MM.1S (cell line): ENCODE measurements around the gene SETD2.

Experiments
- DNase-seq: peaks from one replicate; pipeline ENCODE4 v3.0.0-alpha.2; 2015
- H2AFZ ChIP-seq: fragments of 300-600 bp; sonication (generic); 2 replicates; pipeline ENCODE4 v1.6.0; 2016; ENCODE audit warnings: antibody characterized with exemption, low read length
- H3F3A ChIP-seq: fragments of 300-600 bp; sonication (generic); 2 replicates; pipeline ENCODE4 v1.6.1; 2016; ENCODE audit warnings: mild to moderate bottlenecking, antibody characterized with exemption, low read length, moderate library complexity, mixed read lengths; ENCODE audit not compliant: insufficient read depth
- H3K27ac ChIP-seq: fragments of 300-600 bp; sonication (generic); 2 replicates; pipeline ENCODE4 v1.5.1; 2016; ENCODE audit warnings: mild to moderate bottlenecking, low read length
- H3K27me3 ChIP-seq: fragments of 300-600 bp; sonication (generic); replicated peaks from 2 replicates; pipeline ENCODE4 v1.6.0; 2016; ENCODE audit warnings: low read length; ENCODE audit not compliant: insufficient read depth
- H3K36me3 ChIP-seq: fragments of 300-600 bp; sonication (generic); replicated peaks from 2 replicates; pipeline ENCODE4 v1.6.1; 2016; ENCODE audit warnings: mild to moderate bottlenecking, low read length, mixed read lengths; ENCODE audit not compliant: insufficient read depth
- H3K4me1 ChIP-seq: fragments of 300-600 bp; sonication (generic); 2 replicates; pipeline ENCODE4 v1.6.1; 2016; ENCODE audit warnings: low read length, mixed read lengths
- H3K4me2 ChIP-seq: fragments of 300-600 bp; sonication (generic); 2 replicates; pipeline ENCODE4 v1.6.0; 2016; ENCODE audit warnings: low read depth, low read length
- H3K4me3 ChIP-seq: fragments of 300-600 bp; sonication (generic); 2 replicates; pipeline ENCODE4 v1.5.1; 2016; ENCODE audit warnings: low read length, mixed read lengths
- H3K79me2 ChIP-seq: fragments of 300-600 bp; sonication (generic); 2 replicates; pipeline ENCODE4 v1.6.1; 2016; ENCODE audit warnings: mixed run types, low read length, mixed read lengths
- H3K9ac ChIP-seq: fragments of 300-600 bp; sonication (generic); 2 replicates; pipeline ENCODE4 v1.6.1; 2016; ENCODE audit warnings: low read length, mixed read lengths
- H3K9me2 ChIP-seq: fragments of 300-600 bp; sonication (generic); replicated peaks from 2 replicates; pipeline ENCODE4 v1.6.1; 2016; ENCODE audit warnings: mild to moderate bottlenecking, low read length, mixed read lengths; ENCODE audit not compliant: insufficient read depth
- H3K9me3 ChIP-seq: fragments of 300-600 bp; sonication (generic); replicated peaks from 2 replicates; pipeline ENCODE4 v1.6.1; 2016; ENCODE audit warnings: mild to moderate bottlenecking, low read length, mixed read lengths; ENCODE audit not compliant: insufficient read depth
- H4K20me1 ChIP-seq: fragments of 300-600 bp; sonication (generic); 2 replicates; pipeline ENCODE4 v1.6.1; 2016; ENCODE audit warnings: mild to moderate bottlenecking, low read length, moderate library complexity, mixed read lengths; ENCODE audit not compliant: insufficient read depth
- CTCF ChIP-seq: fragments of 300-600 bp; sonication (generic); IDR thresholded peaks from 2 replicates; pipeline ENCODE4 v1.5.1; 2016; ENCODE audit warnings: antibody characterized with exemption, low read length, mixed read lengths
- EZH2 ChIP-seq: fragments of 300-600 bp; sonication (generic); optimal IDR thresholded peaks from 2 replicates; pipeline ENCODE3; 2017; ENCODE audit warnings: low read depth, mild to moderate bottlenecking, antibody characterized with exemption, low read length, mixed read lengths
- EZH2phosphoT487 ChIP-seq: fragments of 300-600 bp; sonication (generic); IDR thresholded peaks from 2 replicates; pipeline ENCODE4 v1.6.1; 2018; ENCODE audit warnings: antibody characterized with exemption, low read length

SETD2 gene

GRCh38 chr3:47013231-47013630 lies 150.7 kb downstream of the SETD2 start:
- H3K4me3 ChIP-seq: no peak overlapping the region
- no peaks in the 10 kb centered on the region for H3K4me1 ChIP-seq
- H4K20me1 ChIP-seq: no peaks in the 10 kb centered on the region
- H3F3A ChIP-seq: peaks cover 7% of the 10 kb centered on the region; the same call in 1 of the 2 replicates
- H3K9ac ChIP-seq: no peak overlapping the region
- DNase-seq: no peak
- H3K4me2 ChIP-seq: no peak overlapping the region
- H3K27ac ChIP-seq: no peak overlapping the region
- no peak overlapping the region for H2AFZ ChIP-seq
- TF ChIP-seq EZH2phosphoT487 (no peak), EZH2 (no peak), CTCF (no peak)
- H3K9me3 ChIP-seq: no peaks in the 10 kb centered on the region
- no peaks in the 10 kb centered on the region for H3K9me2 ChIP-seq
- H3K36me3 ChIP-seq: no peaks in the 10 kb centered on the region
- H3K79me2 ChIP-seq: no peaks in the 10 kb centered on the region
- H3K27me3 ChIP-seq: no peaks in the 10 kb centered on the region

GRCh38 chr3:47012342-47013230 lies 151.3 kb downstream of the SETD2 start:
- TF ChIP-seq EZH2 (no peak), EZH2phosphoT487 (no peak), CTCF (no peak)
- Histone ChIP-seq H3K9me3 (no peaks in the 10 kb centered on the region), H3K79me2 (no peaks in the 10 kb centered on the region), H3K9me2 (no peaks in the 10 kb centered on the region), H3K4me3 (no peak overlapping the region), H3K4me2 (no peak overlapping the region), H3K9ac (no peak overlapping the region), H3K27ac (no peak overlapping the region), H3K36me3 (no peaks in the 10 kb centered on the region), H4K20me1 (no peaks in the 10 kb centered on the region), H3K27me3 (no peaks in the 10 kb centered on the region), H2AFZ (no peak overlapping the region), H3F3A (peaks cover 7% of the 10 kb centered on the region; the same call in 1 of the 2 replicates), H3K4me1 (no peaks in the 10 kb centered on the region)
- no peak for DNase-seq

- Histone ChIP-seq H3F3A (peaks cover 7% of the 10 kb centered on the region; the same call in 1 of the 2 replicates), H3K79me2 (no peaks in the 10 kb centered on the region), H3K9me3 (no peaks in the 10 kb centered on the region), H3K27ac (no peak overlapping the region), H2AFZ (no peak overlapping the region), H3K27me3 (no peaks in the 10 kb centered on the region), H3K4me1 (no peaks in the 10 kb centered on the region), H4K20me1 (no peaks in the 10 kb centered on the region), H3K4me2 (no peak overlapping the region), H3K9ac (no peak overlapping the region), H3K4me3 (no peak overlapping the region), H3K36me3 (no peaks in the 10 kb centered on the region), H3K9me2 (no peaks in the 10 kb centered on the region)
- no peak for TF ChIP-seq CTCF
- no peak for TF ChIP-seq EZH2
- TF ChIP-seq EZH2phosphoT487: no peak
- no peak for DNase-seq
Observed at GRCh38 chr3:47011371-47011770, 152.5 kb downstream of the SETD2 start.
